Measurements from ENCODE around the gene CHMP3.

The CHMP3 gene

GRCh38 chr2:86603905-86604304 is 40.7 kb upstream of the CHMP3 start:
- no peak for TF ChIP-seq YY1 (IDR thresholded peaks at IDR 0.05; ENCODE audit: low read depth)
- TF ChIP-seq ZBTB7A (IDR thresholded peaks at IDR 0.05; ENCODE audit: low read depth), result no peak
- no peak for TF ChIP-seq NFIC (IDR thresholded peaks at IDR 0.05)
- no peak for TF ChIP-seq REST (IDR thresholded peaks at IDR 0.05; ENCODE audit: low read depth)
- no peak for TF ChIP-seq MAX (IDR thresholded peaks at IDR 0.05)
- TF ChIP-seq TEAD4 (IDR thresholded peaks at IDR 0.05), result no peak
- TF ChIP-seq USF1 (IDR thresholded peaks at IDR 0.05), result no peak
- TF ChIP-seq EP300 (IDR thresholded peaks at IDR 0.05; ENCODE audit: borderline replicate concordance), result no peak
- TF ChIP-seq FOXM1 (IDR thresholded peaks at IDR 0.05; ENCODE audit: borderline replicate concordance, low read depth), result no peak
- no peak for TF ChIP-seq TCF12 (IDR thresholded peaks at IDR 0.05; ENCODE audit: low read depth)
- TF ChIP-seq CEBPB (IDR thresholded peaks at IDR 0.05), result no peak
- TF ChIP-seq TAF1 (IDR thresholded peaks at IDR 0.05; ENCODE audit: low read depth), result no peak
- TF ChIP-seq CREB1 (IDR thresholded peaks at IDR 0.05; ENCODE audit: low read depth), result no peak
- no peak for TF ChIP-seq RAD21 (IDR thresholded peaks at IDR 0.05; ENCODE audit: low read depth)
- no peak for TF ChIP-seq EGR1 (IDR thresholded peaks at IDR 0.05)

- TF ChIP-seq TAF1 (IDR thresholded peaks at IDR 0.05; ENCODE audit: low read depth) (no peak), REST (IDR thresholded peaks at IDR 0.05; ENCODE audit: low read depth) (no peak), MAX (IDR thresholded peaks at IDR 0.05) (no peak), FOXM1 (IDR thresholded peaks at IDR 0.05; ENCODE audit: borderline replicate concordance, low read depth) (no peak), CREB1 (IDR thresholded peaks at IDR 0.05; ENCODE audit: low read depth) (no peak), RAD21 (IDR thresholded peaks at IDR 0.05; ENCODE audit: low read depth) (no peak), EGR1 (IDR thresholded peaks at IDR 0.05) (no peak), CEBPB (IDR thresholded peaks at IDR 0.05) (no peak), TEAD4 (IDR thresholded peaks at IDR 0.05) (no peak), NFIC (IDR thresholded peaks at IDR 0.05) (no peak), EP300 (IDR thresholded peaks at IDR 0.05; ENCODE audit: borderline replicate concordance) (no peak), TCF12 (IDR thresholded peaks at IDR 0.05; ENCODE audit: low read depth) (no peak), ZBTB7A (IDR thresholded peaks at IDR 0.05; ENCODE audit: low read depth) (no peak), USF1 (IDR thresholded peaks at IDR 0.05) (no peak), YY1 (IDR thresholded peaks at IDR 0.05; ENCODE audit: low read depth) (no peak)
These were observed 35.7 kb upstream of the CHMP3 start for GRCh38 chr2:86598966-86599365.

- TF ChIP-seq NFIC (IDR thresholded peaks at IDR 0.05) (no peak), RAD21 (IDR thresholded peaks at IDR 0.05; ENCODE audit: low read depth) (no peak), TAF1 (IDR thresholded peaks at IDR 0.05; ENCODE audit: low read depth) (no peak), TCF12 (IDR thresholded peaks at IDR 0.05; ENCODE audit: low read depth) (no peak), CREB1 (IDR thresholded peaks at IDR 0.05; ENCODE audit: low read depth) (no peak), EGR1 (IDR thresholded peaks at IDR 0.05) (no peak), ZBTB7A (IDR thresholded peaks at IDR 0.05; ENCODE audit: low read depth) (no peak), TEAD4 (IDR thresholded peaks at IDR 0.05) (no peak), USF1 (IDR thresholded peaks at IDR 0.05) (no peak), REST (IDR thresholded peaks at IDR 0.05; ENCODE audit: low read depth) (no peak), YY1 (IDR thresholded peaks at IDR 0.05; ENCODE audit: low read depth) (no peak), EP300 (IDR thresholded peaks at IDR 0.05; ENCODE audit: borderline replicate concordance) (no peak), MAX (IDR thresholded peaks at IDR 0.05) (no peak), CEBPB (IDR thresholded peaks at IDR 0.05) (no peak), FOXM1 (IDR thresholded peaks at IDR 0.05; ENCODE audit: borderline replicate concordance, low read depth) (no peak)
These were observed 32.9 kb upstream of the CHMP3 start for GRCh38 chr2:86596118-86596517.

Data from Ishikawa (cell line).